CD4-positive, alpha-beta T cell treated with Interleukin-4 for 4 hours (primary cell): ENCODE results near the gene SEPTIN8.

Experiments used
- DNase-seq: peaks from one replicate; pipeline ENCODE4 v3.0.0-alpha.2; 2020

Gene SEPTIN8

DNA sequence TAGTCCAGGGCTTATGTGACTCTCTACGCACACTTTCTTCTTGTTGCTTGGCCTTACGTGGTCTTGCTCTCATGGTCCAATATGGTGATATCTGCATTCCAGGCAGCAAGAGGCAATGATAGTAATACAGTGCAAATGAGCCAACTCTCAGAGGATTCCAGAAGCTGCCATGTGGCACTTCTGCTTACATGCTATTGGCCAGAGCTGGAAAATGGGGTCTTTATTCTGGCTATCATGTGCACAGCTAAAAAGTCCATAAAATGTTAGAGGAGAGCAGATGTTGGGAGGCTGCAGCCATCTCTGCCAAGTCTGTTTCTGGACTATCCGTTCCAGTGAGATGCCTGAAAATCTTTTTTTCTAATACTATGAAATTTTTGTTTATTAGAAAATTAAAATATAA is 2.9 kb upstream of the SEPTIN8 start:
- DNase-seq: no peak

DNA sequence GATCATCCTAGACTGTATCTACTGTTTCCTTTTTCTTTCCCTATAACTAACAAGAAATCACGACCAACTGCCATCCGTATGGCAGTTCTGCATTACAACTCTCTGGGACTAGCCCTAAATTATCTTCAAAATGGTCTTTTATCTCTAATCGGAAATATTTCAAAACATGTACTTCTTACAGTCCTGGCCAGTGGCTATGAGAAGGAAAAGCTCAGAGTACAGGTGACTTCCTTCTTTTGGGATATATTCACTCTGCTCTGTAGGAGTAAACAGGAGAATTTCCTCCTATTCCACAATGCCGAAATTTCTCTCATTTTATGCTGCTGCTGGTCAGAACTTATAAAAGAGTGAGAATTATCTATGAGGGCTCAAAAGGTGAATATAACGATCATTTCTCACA is 1.8 kb upstream of the SEPTIN8 start:
- DNase-seq: no peak

DNA sequence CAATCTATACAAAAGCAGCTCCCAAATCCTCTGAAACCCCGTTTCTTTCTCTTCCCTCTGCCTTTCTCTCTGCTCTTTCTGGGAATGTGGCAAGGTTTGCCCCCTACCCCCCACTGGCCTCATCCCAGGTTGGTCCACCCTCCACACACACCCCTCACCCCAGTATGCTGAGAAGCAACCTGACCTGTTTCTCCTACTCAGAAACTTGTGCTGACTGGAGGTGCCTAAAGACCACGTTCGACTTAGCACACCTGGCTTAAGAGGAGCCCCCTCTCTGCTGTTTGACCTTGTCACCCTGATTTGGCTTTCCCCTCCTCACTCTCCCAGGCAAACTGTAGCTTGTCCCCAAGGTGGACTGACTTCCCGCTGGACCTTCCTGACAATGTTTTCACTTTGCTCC is 1.1 kb upstream of the SEPTIN8 start:
- no peak for DNase-seq

DNA sequence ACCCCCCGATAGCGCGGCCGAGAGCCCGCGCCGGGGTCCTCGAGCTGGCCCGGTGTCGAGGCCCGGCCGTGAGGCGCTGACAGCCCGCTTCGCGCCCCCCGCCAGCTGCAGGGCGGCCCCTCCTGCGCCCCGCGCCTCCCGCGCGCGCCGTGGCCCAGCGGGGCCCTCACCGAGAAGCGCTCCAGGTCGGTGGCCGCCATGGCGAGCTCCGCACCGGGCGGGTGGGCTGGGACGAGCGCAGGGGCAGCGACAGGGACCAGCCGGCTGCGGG is 166 bp downstream of the SEPTIN8 start:
- DNase-seq: no peak

DNA sequence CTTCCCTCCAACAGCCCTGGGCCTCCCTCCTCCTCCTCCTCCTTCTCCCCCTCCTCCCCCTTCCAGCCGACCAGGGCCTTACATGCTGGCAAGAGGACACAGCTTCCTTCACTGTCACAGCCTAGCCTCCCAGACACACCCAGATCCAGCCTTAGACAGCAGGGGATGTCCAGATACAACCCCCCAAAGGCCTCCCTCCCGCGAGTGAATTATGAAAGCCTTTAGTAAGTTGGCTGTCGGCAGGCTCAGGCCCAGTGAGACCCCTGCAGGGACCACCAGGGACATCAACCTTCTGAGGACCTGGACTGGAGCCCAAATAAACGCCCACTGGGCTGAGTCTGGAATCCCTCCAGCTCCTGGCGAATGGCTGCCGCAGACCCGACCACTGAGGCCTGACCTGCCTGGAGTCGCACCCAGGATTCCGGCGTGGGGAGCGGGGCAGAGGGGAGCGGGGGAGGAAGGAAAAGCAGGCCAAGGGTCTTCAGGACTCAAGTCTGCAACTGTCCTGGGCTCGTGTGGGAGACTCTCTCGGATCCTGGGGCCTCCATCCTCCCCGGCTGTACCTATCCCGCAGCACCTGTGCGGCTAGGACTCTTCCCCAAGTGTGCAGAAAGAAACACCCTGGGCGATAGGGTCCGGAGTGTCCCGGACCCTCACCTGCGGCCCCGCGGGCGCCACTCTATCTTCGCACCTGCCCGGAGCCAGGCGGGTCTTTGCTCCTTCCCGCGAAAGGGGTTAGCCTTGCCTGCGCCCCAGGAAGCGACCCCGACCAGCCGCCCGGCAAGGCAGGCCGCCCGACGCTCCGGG is 705 bp downstream of the SEPTIN8 start:
- no peak for DNase-seq

DNA sequence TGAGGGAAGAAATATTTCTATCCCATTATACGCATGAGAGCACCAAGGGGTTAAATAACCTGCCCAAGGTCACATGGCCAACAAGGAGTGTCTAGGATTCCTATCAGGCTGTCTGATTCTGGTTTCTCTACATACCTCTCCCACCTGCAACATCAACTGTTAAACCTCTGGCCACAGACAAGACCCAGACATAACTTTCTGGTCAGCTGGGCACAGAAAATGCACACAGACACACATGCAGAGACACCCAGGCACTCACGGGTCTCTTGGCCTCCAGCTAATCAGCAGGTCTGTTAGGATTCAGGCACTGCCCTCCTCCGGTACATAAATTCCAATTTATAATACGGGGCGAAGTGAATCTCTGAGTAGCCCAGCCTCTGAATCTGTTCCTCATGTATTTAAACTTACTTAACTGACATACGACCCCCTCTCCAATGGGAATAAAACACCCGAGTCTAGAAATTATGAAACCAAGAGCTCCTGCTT is 1.5 kb downstream of the SEPTIN8 start:
- no peak for DNase-seq

DNA sequence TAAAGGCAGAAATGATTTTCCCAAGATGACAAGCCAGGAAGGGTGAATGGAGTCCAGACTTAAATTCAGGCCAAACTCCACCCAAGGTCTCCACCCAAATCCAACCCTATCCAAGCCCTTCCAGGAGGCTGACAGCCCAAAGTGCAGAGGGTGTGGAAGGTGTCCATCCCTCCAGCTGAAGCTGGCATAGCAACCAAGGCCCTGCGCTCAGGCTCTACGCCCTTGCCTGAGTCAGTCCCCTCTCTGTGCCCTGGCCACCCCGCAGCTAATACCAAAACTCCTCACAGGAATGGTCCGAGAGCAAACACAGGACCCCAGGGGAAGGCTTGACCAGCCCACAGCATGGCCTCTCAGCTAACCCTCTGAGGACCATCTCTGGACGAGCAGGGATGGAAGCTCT is 2.1 kb downstream of the SEPTIN8 start:
- DNase-seq: no peak

DNA sequence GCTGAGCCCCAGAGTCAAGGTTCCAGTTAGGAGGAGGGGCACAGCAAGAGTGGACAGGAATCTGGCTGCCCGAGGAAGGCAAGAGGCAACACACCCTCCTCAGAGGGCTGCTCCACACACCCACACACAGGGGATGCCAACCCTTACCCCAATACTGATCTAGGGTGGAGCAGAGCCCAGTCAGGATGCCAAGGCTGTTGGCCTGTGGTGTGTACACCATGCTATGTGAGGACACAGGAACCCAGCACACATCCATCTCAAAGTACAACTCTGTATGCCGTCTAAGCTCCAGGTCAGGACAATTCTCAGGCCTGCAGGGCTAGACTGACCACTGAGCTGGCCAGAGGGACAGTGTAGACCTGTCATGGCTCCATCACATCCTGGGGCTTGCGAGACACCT is 2.6 kb downstream of the SEPTIN8 start:
- no peak for DNase-seq

DNA sequence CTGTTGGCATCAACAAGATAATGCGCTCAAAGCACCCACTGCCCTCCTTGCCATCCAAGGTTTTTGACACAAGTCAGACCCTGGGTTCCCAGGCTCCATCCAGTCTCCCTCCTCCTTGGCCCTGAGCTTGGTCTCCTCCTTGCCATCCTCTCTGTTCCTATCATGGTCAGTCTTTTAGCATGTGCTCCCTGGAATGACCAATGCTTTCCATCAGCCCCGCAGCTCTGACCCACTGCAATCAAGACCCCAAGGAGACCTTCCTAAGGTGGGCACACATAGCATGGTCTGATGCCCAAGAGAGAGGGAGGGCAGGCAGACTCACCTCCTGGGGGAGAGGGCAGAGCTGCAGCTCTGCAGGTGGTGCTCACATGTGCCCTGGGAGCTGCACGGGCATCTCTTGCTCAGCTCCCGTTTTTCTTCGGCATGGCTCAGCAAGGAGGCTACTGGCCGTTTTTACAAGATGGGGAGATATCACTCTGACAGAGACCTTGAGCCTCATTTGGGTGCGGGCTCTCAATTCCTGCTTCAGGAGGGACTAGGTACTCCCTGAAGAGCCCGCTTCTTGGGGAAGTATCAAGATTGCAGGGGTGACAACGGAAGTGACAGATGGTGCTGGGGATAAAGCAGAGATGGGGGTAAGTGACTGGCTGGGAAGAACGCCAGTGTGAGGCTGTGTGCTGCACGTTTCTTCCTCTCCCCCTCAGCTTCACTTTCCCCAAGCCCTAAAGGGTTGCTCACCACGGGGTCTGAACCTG is 3.3 kb downstream of the SEPTIN8 start:
- DNase-seq: no peak

DNA sequence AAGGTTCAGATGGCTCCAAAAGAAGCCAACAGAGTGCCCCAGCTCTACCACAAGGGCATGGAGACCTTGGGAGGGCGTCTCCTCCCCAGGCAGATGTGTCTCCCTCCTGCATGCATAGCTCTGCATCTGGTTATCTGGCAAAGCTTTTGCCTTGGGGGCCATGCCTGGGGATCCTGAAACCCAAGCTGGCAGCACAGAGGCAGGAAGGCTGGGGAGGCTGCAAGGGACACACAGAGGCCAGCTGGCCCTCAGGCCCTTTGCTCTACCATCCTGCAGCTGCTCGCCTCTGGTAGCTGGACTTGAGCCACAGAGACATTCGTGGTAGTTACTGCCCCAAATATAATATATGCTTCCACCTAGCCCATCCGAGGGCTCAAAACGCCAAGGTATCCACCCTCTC is 3.9 kb downstream of the SEPTIN8 start:
- no peak for DNase-seq

DNA sequence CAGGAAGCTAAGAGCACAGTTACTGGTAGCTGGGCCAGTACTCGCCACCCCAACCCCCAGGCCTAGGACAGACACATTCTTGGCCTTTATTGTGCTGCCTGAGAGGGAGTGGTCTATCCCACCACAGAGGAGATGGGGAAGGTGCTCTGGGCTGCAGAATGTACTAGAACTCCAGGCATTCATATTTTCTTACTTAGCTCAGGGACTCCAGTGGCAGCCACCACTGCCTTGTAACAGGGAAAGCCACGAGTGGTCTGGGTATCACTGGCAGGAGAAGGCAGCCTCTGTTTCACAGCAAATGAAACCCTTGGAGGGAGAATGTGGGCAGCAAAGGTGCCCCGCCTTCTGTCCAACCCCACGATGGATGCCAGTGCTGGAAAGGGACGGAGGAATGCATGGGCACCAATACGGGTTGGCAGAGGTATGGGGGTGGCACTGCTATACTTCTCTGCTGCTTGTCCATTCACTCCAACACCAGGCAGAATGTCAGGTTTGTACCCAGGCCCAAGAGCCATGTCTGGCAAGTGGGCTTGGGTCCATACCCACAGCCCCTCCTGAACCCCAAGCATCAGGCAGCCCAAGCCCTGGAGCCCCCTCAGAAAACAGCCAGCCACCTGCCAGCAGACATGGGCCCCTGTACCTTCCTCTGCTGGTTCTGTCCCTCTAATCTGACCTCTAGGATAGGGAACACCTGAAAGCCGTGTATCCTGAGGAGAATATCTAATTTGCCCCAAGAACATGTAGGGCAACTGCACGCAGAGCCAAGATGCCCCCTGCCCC is 4.6 kb downstream of the SEPTIN8 start:
- no peak for DNase-seq

DNA sequence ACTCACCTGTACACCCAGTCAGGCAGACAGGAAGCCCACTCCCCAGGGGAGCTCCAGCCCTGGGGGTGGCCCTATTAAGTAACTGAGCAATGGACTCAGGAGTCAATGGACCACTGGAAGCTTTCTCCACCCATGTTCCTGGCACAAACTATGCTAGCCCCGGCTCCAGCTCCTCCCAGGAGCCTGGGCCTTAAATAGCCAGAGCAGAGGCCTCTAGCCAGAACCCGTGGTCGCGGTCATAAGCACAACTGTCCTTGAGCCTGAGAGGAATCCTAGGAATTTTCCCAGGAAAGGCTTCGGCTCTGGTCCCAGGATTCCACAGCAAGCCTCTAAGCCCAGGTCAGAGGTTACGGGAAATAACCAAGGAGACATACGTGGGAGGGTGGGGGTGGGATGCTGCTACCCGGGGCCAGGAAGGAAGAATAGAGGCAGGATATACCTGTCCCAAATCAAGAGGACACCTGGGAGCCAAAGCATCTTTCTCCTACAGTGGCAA is 5.5 kb downstream of the SEPTIN8 start:
- no peak for DNase-seq

DNA sequence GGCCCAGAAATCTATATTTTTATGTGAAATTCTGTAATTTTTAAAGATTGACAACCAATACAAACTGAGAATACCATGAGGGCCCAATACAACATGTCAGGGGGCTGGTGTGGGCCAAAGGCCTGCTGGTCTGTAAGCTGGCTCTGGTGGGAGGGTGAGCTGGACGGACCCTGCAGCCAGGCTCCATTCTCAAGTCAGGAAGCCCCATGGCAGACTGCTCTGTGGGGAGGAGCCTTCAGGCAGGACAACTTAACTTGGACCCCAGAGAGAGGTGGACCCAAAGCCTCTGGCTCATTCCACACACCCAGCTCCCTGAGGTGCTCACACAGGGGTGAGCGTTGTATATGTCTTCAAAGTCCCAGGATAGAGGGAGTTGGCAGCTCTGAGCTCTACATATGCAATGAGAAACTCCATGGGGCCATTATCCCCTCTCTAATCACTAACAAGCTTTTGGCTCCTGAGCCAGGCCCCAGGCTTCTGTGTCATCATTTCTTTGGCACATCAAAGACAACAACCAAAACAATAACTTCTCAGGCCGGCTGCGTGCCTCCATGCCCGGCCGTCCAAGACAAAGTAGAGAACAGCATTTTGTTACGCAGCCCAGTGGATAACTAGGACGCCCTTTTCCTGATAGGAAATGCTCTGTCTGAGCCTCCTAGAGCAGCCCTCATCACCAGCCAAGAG is 6.4 kb downstream of the SEPTIN8 start:
- no peak for DNase-seq

DNA sequence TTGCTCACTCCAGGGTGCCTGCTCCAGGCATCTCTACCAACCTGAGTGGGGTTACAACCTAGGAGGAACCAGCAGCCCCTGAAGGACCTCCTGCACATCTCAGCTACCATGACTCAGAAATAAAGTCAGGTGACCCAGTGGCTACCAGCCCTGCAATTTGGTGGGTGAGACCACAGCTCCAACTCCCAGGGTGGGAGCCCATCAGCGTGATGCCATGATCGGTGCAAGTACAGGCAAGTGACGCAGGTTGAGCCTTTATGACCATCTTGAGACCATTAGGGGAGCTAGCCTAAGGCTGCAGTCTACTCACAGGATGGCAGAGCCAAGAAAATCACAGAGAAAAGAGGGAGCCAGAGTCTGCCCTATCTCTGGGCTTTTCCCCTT is 8.6 kb downstream of the SEPTIN8 start:
- no peak for DNase-seq

DNA sequence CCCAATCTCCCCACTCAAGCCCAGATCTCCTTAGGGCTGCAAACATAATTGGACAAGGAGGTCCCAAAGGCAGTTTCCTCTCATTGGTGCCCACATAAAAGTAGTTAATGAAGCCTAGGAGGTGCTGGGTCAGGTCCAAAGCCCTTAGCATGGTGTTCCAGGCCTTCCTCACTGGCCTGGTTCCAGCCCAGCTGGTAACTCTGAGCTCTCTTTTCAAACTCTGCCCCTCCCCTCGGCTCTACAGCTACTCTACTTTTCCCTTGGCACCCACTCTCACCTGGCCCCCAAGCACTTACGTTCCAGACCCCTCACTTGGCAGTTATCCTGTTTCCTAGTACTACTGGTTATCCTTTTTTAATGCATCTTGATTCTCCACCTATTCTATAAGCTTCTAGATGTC is 9.9 kb downstream of the SEPTIN8 start:
- DNase-seq: no peak

DNA sequence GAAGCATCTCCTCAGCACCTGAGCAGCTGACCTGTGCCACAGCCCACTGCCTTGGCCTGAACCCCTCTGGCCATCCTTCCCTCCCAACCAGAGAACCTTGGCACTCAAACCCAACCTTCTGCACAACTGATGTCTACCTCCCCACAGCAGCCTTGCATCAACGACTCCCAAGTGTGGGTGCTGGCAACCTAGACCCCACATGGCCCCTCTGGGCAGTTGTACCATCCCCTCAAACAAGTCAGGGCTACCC is 10.3 kb downstream of the SEPTIN8 start:
- no peak for DNase-seq

DNA sequence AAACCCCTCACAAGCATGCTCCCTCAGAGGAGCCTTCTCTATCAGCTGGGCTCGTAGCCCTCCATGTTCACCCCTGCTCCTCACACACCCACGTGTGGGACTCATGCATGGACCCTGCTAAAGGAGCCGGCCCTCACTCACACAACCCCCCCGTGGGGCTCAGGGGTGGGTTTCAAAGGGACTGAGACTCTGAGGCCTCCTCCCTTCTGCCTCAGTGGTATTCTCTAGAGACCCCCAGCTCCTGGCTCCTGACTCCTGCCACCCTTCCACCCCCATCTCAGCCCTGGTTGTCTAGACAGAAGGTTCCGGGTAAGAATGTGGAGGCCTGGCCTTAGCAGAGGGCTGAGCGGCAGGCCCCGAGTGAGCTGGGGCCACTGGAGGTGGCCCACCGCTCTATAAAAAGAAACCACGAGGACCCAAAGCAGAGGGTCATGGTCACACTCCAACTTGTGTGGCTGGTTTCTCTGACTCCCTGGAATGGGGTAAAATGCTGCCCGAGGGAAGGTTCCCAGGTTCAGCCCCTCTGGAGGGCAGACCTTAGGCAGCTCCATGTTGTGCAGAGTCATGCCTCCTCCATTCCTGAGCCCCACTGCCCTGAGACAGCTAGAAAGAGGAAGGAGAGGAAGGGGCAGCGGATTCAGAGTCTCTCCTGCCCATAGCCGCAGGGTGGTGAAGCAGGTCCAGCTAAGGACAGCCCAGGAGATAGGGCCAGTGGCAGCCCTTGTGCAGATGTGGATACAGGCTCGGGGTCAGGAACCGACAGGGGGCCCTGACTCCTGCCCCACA is 10.8 kb downstream of the SEPTIN8 start:
- DNase-seq: no peak

DNA sequence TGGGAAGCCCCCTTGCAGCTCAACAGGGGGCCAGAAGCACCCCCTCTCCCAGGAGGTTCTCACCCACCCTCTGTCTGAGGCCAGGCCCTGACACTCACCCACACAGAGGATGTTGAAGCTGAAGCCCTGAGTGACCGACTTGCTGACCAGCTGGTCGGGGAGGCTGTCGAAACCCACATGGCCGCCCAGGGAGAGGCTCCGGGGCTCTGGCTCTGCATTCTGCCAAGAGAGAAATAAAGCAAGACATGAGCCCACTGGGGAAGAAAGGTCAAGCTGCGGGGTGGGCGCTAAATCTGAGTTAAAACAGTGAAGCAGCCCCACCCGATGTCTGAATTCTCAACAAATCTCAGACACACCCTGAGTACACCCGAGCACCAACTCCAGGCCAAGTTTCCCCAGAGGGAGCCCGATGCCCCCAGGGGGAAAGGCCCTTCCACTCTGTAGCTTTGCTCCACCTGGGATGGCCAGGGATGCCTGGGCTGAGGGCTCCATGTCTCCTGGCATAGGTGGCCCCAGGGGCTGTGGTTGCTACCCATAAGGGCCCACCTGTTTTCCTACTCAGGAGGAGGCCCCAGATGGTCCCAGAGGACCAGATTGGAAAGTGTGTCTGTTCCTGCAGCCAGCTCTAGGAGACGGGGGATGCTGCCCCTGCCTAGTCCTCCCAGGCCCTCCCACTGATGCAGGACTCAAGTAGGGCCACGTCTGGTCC is 11.6 kb downstream of the SEPTIN8 start:
- DNase-seq: no peak

DNA sequence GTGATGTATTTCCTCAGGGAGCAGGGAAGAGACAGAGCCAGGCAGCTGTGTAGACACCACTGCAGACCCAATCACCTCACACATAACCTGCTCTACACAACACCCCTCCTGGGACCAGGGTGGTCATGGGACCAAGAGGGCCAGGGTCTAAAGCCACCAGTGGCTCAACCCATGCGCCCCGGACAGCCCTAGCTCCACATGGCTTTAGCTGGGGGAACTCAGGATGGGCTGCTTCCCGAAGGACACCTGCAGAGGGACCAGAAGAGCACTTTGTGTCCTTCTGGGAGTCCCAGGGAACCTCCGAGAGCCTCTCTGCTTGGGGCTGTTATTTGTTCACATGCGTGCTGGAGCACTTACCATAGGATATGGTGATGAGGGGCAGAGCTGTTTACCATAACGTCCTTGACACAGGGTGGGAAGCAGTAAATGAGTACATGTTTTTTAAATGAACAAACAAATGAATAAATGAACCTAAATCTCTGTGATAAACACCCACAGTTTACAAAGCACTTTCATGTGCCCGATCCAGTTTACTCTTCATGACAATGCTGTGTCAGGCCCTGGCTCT is 12.3 kb downstream of the SEPTIN8 start:
- DNase-seq: no peak

DNA sequence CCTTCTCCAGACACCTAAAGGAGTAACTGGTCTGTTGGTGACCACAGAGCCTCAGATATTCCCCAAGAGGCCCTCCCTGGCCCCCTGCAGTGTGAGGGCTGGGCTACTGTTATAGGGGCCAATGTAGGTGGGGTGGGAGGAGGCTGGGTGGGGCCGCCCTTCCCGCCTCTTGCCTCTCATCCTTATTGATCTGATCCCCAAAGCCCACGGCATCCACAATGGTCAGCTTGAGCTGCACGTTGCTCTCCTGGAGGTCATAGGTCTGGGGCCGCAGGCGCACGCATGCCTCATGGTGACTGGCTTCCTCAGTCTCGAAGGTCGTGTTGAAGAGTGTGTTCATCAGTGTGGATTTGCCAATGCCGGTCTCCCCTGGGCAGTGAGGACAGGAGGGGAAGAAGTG is 13.0 kb downstream of the SEPTIN8 start:
- DNase-seq: no peak

DNA sequence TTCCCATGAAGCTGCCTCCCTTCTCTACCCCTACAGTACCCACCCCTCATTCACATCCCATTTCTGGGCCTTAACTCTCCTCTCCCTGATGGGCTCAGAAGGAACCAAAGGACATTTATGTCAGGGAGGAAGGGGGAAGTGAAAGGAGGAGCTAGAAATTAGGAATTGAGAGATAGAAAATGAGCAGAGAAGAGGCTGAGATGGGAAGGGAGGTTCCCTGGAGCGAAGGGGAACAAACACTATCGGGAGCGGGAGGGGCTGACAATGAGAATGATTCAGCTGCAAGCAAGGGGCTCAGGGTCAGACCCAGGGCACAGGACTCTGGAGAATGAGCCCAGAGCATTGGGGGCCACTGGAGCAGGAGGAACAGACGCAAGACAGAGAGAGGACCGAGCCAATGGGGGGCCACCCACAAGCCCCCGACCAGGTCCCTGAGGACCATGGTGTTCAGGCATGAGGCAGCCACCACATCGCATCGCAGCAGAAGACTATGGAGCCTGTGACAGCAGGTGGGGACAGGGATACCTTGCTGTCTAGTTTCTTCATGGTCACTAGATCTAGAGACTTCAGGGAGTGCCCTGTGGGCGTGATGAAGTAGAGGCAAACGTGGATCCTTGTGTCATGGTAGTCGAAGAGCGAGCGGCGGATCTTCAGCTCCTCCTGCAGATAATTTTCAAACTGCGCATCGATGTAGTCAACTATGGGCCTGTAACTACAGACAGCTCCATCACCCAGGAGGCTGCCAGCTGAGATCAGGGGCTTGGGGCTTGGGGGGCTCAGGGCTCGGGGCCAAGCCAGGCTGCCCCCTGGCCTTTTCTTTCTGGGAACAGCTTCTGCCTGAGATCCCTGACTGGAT is 13.6 kb downstream of the SEPTIN8 start:
- no peak for DNase-seq
